Karpas-422 (cell line): ENCODE measurements around the gene CA10. TPM values are rescaled to one million over a fixed set of nuclear protein-coding genes. Genes with fewer than 3 reads are reported as not detected.

Experiments used
- DNase-seq: peaks from one replicate; pipeline ENCODE4 v3.0.0-alpha.2; 2015
- H2AFZ ChIP-seq: fragments of 200-600 bp; sonication (generic); 2 replicates; pipeline ENCODE4 v1.6.1; 2014; ENCODE audit warnings: antibody characterized with exemption, low read length, mixed read lengths
- H3K27ac ChIP-seq: fragments of 200-600 bp; sonication (generic); 2 replicates; pipeline ENCODE4 v1.5.1; 2014; ENCODE audit warnings: mild to moderate bottlenecking, low read length, moderate library complexity
- H3K27me3 ChIP-seq: fragments of 200-600 bp; sonication (generic); 2 replicates; pipeline ENCODE4 v1.6.1; 2014; ENCODE audit warnings: low read length, mixed read lengths
- H3K36me3 ChIP-seq: fragments of 200-600 bp; sonication (generic); 2 replicates; pipeline ENCODE4 v1.6.1; 2014; ENCODE audit warnings: low read length, mixed read lengths; ENCODE audit not compliant: insufficient read depth
- H3K4me1 ChIP-seq: fragments of 200-600 bp; sonication (generic); 2 replicates; pipeline ENCODE4 v1.6.1; 2014; ENCODE audit warnings: mild to moderate bottlenecking, low read length, mixed read lengths
- H3K4me2 ChIP-seq: fragments of 200-600 bp; sonication (generic); 2 replicates; pipeline ENCODE4 v1.6.1; 2014; ENCODE audit warnings: low read length, low read depth, mild to moderate bottlenecking; ENCODE audit not compliant: poor library complexity, severe bottlenecking
- H3K4me3 ChIP-seq: fragments of 200-600 bp; sonication (generic); 2 replicates; pipeline ENCODE4 v1.5.1; 2014; ENCODE audit warnings: mild to moderate bottlenecking, antibody characterized with exemption, low read length, mixed read lengths
- H3K79me2 ChIP-seq: fragments of 200-600 bp; sonication (generic); 2 replicates; pipeline ENCODE4 v1.6.1; 2014; ENCODE audit warnings: mild to moderate bottlenecking, low read length, mixed read lengths
- H3K9ac ChIP-seq: fragments of 200-600 bp; sonication (generic); 2 replicates; pipeline ENCODE4 v1.6.0; 2014; ENCODE audit warnings: low read length
- H3K9me2 ChIP-seq: fragments of 200-600 bp; sonication (generic), shearing (Covaris generic); replicated peaks from 2 replicates; pipeline ENCODE4 v1.6.0; 2014; ENCODE audit warnings: mild to moderate bottlenecking, low read length, moderate library complexity; ENCODE audit not compliant: insufficient read depth
- H3K9me3 ChIP-seq: fragments of 300-700, 200-600 bp; sonication (generic); 2 replicates; pipeline ENCODE4 v1.6.1; 2014; ENCODE audit warnings: low read length, mixed read lengths
- H4K20me1 ChIP-seq: fragments of 200-600 bp; sonication (generic); 2 replicates; pipeline ENCODE4 v1.6.1; 2014; ENCODE audit warnings: mild to moderate bottlenecking, antibody characterized with exemption, low read length, low read depth; ENCODE audit not compliant: insufficient read depth
- total RNA-seq: library from RNA; depleted of rRNA; stranded (reverse); fragments of >200 nt; shearing (Covaris generic); gene quantifications from 2 replicates; pipeline ENCODE4 v1.2.3, GENCODE V29; 2014; ENCODE audit warnings: low replicate concordance

CA10 gene
- total RNA-seq, 1 experiment from 2014 or later, result not detected

DNA sequence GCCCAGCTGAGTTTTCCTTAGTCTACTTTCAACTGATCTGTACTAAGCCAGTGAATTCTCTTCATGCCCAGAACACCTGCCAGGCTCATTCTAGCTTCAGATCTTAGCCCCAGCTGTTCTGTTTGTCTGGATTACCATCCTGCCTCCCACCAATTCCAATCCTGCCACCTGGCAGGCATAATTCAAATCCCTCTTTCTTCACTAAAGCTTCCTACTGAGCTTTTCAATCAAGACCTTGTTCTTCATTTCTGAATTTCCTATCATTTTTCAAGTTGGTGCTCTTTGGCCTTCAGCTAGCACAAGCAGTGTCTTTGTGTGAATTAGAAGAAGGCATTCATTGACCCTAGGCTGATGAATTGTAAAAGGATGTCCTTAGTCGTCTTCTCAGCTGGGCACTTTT lies 540.5 kb downstream of the CA10 start:
- Histone ChIP-seq H3K9me2 (no peaks in the 10 kb centered on the region), H3K9ac (no peak overlapping the region), H3K9me3 (no peaks in the 10 kb centered on the region), H2AFZ (no peak overlapping the region), H3K27ac (no peak overlapping the region), H4K20me1 (no peaks in the 10 kb centered on the region), H3K4me2 (no peak overlapping the region), H3K4me1 (no peaks in the 10 kb centered on the region), H3K4me3 (no peak overlapping the region), H3K27me3 (no peaks in the 10 kb centered on the region), H3K79me2 (no peaks in the 10 kb centered on the region), H3K36me3 (no peaks in the 10 kb centered on the region)
- no peak for DNase-seq

DNA sequence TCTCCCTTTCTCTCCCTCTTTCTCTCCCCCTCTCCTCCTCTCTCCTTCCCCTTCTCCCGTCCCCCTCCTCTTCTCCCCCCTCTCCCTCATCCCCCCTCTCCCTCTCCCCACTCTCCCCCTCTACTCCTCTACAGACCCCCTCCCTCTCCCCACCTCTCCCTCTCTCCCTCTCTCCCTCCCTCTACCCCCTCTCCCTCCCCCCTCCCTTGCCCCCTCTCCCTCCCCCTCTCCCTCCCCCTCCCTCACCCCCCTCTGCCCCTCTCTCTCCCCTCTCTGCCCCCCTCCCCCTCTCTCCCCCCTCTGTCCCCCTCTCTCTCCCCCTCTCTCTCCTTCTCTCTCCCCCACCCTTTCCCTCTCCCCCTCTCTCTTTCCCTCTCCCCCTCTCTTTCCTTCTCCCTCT lies 545.3 kb downstream of the CA10 start:
- Histone ChIP-seq H3K4me2 (no peak overlapping the region), H3K9me3 (no peaks in the 10 kb centered on the region), H3K9ac (no peak overlapping the region), H3K9me2 (no peaks in the 10 kb centered on the region), H3K4me1 (no peaks in the 10 kb centered on the region), H3K27me3 (no peaks in the 10 kb centered on the region), H3K4me3 (no peak overlapping the region), H3K27ac (no peak overlapping the region), H4K20me1 (no peaks in the 10 kb centered on the region), H3K79me2 (no peaks in the 10 kb centered on the region), H2AFZ (no peak overlapping the region), H3K36me3 (no peaks in the 10 kb centered on the region)
- no peak for DNase-seq

DNA sequence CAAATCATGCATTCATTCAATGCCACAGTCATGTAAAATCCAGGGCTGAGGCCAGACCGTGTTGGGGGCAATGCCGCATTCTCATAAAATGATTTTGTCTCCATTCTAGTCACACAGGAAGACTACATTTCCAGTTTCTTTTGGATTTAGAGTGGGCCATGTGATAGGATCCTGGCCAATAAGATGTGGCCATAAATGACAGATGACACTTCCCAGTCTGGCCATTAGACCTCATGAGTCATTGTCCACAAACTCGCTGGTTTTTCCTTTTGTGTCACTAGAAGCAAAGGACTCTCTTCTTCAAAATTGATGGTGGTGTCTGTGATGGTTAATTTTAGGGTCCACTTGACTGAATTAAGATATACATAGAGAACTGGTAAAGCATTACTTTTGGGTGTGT lies 545.8 kb downstream of the CA10 start:
- no peak overlapping the region for H2AFZ ChIP-seq
- H3K4me2 ChIP-seq, result no peak overlapping the region
- H3K9me2 ChIP-seq, result no peaks in the 10 kb centered on the region
- no peak for DNase-seq
- no peaks in the 10 kb centered on the region for H3K27me3 ChIP-seq
- H3K27ac ChIP-seq, result no peak overlapping the region
- H3K36me3 ChIP-seq, result no peaks in the 10 kb centered on the region
- H3K9me3 ChIP-seq, result no peaks in the 10 kb centered on the region
- no peak overlapping the region for H3K4me3 ChIP-seq
- H3K4me1 ChIP-seq, result no peaks in the 10 kb centered on the region
- H3K79me2 ChIP-seq, result no peaks in the 10 kb centered on the region
- H3K9ac ChIP-seq, result no peak overlapping the region
- H4K20me1 ChIP-seq, result no peaks in the 10 kb centered on the region

DNA sequence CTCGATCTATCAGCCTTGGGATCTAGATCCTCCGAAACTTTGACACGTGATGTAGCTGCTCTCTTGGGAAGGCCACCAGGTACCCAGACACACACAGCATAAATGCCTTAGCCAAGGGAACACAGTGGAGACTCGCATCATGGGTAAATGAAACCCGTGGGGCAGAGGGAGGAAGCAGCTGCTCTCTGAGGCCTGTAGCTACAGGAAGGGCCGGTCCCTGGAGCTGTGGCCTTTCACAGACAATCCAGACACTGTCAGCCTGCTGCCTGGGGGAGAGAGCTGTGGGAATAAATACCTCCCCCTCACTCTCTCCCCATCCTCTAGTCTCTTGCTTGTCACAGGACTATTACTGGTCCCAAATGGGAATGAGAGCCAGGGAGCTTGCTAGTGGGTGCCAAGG lies 546.9 kb downstream of the CA10 start:
- no peak overlapping the region for H3K27ac ChIP-seq
- H2AFZ ChIP-seq, result no peak overlapping the region
- no peaks in the 10 kb centered on the region for H3K9me2 ChIP-seq
- no peaks in the 10 kb centered on the region for H3K79me2 ChIP-seq
- no peaks in the 10 kb centered on the region for H3K9me3 ChIP-seq
- no peaks in the 10 kb centered on the region for H3K36me3 ChIP-seq
- no peaks in the 10 kb centered on the region for H3K27me3 ChIP-seq
- H3K4me3 ChIP-seq, result no peak overlapping the region
- H3K9ac ChIP-seq, result no peak overlapping the region
- no peaks in the 10 kb centered on the region for H3K4me1 ChIP-seq
- no peaks in the 10 kb centered on the region for H4K20me1 ChIP-seq
- no peak overlapping the region for H3K4me2 ChIP-seq
- no peak for DNase-seq

DNA sequence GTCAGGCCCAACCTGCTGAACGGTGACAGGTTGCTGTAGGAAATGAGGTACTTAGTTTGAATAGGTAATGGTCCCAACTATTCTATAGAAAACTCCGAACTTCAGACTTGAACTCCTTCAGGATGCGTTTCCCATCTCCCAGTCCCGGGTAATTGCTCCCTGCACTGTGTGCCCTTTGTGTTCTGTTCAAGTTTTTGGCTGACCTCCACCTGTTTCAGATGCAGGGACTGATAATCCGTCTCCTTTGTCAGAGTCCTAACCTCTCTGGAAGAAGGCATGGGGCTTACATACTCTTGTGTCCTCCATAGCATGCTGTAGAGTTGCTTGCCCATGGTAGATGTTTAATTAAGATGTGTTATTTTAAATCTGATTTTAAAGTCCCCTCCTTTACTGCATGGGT lies 547.7 kb downstream of the CA10 start:
- DNase-seq, result no peak
- no peaks in the 10 kb centered on the region for H3K9me2 ChIP-seq
- H3K36me3 ChIP-seq, result no peaks in the 10 kb centered on the region
- H2AFZ ChIP-seq, result no peak overlapping the region
- H3K4me1 ChIP-seq, result no peaks in the 10 kb centered on the region
- H3K4me3 ChIP-seq, result no peak overlapping the region
- H3K27me3 ChIP-seq, result no peaks in the 10 kb centered on the region
- H3K9ac ChIP-seq, result no peak overlapping the region
- no peak overlapping the region for H3K4me2 ChIP-seq
- H3K27ac ChIP-seq, result no peak overlapping the region
- H3K79me2 ChIP-seq, result no peaks in the 10 kb centered on the region
- no peaks in the 10 kb centered on the region for H3K9me3 ChIP-seq
- no peaks in the 10 kb centered on the region for H4K20me1 ChIP-seq

DNA sequence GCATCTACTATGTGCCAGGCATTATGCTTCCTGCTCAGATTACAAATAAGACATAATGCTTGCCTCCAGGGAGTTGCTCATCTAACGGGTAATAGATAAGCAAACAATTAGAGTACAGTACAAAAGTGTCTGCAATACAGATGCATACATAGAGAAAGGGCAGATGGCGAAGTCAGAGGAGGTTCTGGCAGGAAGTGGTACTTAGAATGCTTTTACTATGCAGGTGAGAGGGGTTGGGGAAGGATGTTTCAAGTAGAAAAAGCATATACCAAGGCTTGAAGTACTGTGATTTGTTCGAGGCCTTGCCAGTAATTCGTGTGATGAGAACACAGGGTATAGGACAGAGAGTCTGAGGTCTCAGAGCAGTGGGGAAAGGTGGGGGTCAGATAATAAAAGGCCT lies 548.4 kb downstream of the CA10 start:
- Histone ChIP-seq H2AFZ (no peak overlapping the region), H3K9ac (no peak overlapping the region), H4K20me1 (no peaks in the 10 kb centered on the region), H3K79me2 (no peaks in the 10 kb centered on the region), H3K4me1 (no peaks in the 10 kb centered on the region), H3K4me2 (no peak overlapping the region), H3K4me3 (no peak overlapping the region), H3K9me3 (no peaks in the 10 kb centered on the region), H3K27me3 (no peaks in the 10 kb centered on the region), H3K36me3 (no peaks in the 10 kb centered on the region), H3K27ac (no peak overlapping the region), H3K9me2 (no peaks in the 10 kb centered on the region)
- DNase-seq, result no peak

DNA sequence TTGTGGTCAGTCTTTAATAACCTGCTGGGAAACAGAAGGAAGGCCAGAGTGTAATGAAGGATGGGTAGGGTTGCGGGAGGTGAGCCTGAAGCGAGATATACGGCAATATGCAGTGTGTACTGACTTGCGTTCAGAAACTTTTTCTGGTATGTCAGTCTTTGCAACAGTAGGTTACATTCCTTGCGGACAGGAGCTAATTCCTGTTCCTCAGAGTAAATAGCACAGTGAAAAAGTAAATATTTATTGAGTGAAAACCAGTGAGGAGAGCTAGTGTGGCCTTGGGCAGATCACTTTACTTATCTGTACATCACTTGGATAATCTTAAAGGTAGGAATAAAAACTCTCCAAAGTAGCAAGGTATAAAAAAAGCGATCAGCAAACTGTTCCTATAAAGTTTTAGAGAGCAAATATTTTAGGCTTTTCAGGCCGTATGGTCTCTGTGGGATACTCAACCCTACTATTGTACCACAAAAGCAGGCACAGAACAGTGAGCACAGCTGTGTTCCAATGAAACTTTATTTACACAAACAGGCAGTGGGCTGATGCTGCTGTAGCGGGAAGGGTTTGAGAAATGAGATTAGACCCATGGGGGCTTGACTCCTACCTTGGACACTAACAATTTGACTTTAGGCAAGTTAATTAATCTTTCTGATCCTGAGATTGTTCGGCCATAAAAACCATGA lies 550.1 kb downstream of the CA10 start:
- Histone ChIP-seq H3K9ac (no peak overlapping the region), H3K4me1 (no peaks in the 10 kb centered on the region), H3K36me3 (no peaks in the 10 kb centered on the region), H2AFZ (no peak overlapping the region), H4K20me1 (no peaks in the 10 kb centered on the region), H3K9me3 (no peaks in the 10 kb centered on the region), H3K27me3 (no peaks in the 10 kb centered on the region), H3K27ac (no peak overlapping the region), H3K4me3 (no peak overlapping the region), H3K79me2 (no peaks in the 10 kb centered on the region), H3K9me2 (no peaks in the 10 kb centered on the region), H3K4me2 (no peak overlapping the region)
- DNase-seq, result no peak

DNA sequence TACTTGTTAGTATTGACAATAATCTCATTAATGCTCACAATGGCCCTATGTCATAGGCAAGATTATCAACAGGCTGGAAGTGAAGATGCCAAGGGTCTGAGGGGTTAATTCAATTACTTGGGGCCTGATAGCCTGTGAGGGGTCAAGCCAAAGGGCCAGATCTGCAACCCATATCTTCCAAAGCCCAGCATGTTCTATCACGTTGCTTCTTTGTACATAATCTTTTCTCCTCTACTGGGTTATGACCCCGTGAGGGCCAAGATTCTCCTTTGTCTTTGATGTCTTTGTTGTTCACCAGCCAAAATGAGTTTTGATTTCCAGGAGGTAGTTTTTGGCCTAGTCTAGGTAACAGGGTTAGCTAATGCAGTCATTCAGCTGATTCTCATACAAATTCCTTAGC lies 551.0 kb downstream of the CA10 start:
- Histone ChIP-seq H3K36me3 (no peaks in the 10 kb centered on the region), H3K27ac (no peak overlapping the region), H4K20me1 (no peaks in the 10 kb centered on the region), H3K9me3 (no peaks in the 10 kb centered on the region), H3K9me2 (no peaks in the 10 kb centered on the region), H3K27me3 (no peaks in the 10 kb centered on the region), H3K4me1 (no peaks in the 10 kb centered on the region), H3K4me3 (no peak overlapping the region), H2AFZ (no peak overlapping the region), H3K9ac (no peak overlapping the region), H3K4me2 (no peak overlapping the region), H3K79me2 (no peaks in the 10 kb centered on the region)
- no peak for DNase-seq
